Gastroesophageal sphincter (tissue), 3 donors: ENCODE results near the gene AATF.

ENCODE experiments used
- EP300 ChIP-seq: sonication (generic); formaldehyde crosslinking; IDR thresholded peaks from one replicate; pipeline ENCODE4 v1.6.1; 2017; ENCODE audit warnings: antibody characterized with exemption, mild to moderate bottlenecking
- POLR2AphosphoS5 ChIP-seq: sonication (generic); formaldehyde crosslinking; IDR thresholded peaks from one replicate; pipeline ENCODE4 v1.6.1; 2017; ENCODE audit warnings: antibody characterized with exemption
- TF ChIP-seq, protein P1 (sequence below), 4 experiments: fragments of 200-600 bp in 2 of 4; fragments of 450-650 bp in 2 of 4; sonication (generic) in 1 of 4; IDR thresholded peaks; one replicate each; pipeline ENCODE4 v1.5.1; 2017 to 2019; ENCODE audit warnings: antibody characterized with exemption in 4 of 4, mild to moderate bottlenecking in 2 of 4, moderate library complexity in 2 of 4

DNA sequence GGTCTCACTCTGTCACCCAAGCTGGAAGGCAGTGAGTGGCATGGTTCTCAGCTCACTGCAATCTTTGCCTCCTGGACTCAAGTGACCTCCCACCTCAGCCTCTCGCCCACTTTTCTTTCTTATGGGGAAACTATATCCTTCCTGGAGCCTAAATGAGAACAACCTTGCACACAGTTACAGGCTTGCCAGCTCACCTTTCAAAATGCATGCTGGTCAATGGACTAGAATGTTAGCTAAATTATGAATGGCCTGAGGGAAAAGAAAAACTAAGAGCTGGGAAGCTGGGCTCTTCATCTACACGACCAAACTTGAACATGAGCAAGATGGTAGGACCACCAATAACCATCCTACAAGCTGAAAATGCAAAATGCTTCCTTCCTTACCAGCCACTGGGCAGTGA lies 22.1 kb upstream of the AATF start:
- TF ChIP-seq, protein P1, sequence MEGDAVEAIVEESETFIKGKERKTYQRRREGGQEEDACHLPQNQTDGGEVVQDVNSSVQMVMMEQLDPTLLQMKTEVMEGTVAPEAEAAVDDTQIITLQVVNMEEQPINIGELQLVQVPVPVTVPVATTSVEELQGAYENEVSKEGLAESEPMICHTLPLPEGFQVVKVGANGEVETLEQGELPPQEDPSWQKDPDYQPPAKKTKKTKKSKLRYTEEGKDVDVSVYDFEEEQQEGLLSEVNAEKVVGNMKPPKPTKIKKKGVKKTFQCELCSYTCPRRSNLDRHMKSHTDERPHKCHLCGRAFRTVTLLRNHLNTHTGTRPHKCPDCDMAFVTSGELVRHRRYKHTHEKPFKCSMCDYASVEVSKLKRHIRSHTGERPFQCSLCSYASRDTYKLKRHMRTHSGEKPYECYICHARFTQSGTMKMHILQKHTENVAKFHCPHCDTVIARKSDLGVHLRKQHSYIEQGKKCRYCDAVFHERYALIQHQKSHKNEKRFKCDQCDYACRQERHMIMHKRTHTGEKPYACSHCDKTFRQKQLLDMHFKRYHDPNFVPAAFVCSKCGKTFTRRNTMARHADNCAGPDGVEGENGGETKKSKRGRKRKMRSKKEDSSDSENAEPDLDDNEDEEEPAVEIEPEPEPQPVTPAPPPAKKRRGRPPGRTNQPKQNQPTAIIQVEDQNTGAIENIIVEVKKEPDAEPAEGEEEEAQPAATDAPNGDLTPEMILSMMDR (IDR thresholded peaks at IDR 0.05) = no peak
- TF ChIP-seq EP300 = no peak
- TF ChIP-seq POLR2AphosphoS5 = no peak
